Activated T-helper 1 cell treated with anti-CD3 and anti-CD28 coated beads, Interleukin-2, amount 50 U/mL, for 16 hours (primary cell): Measurements from ENCODE around the gene RPS15A.
A peak's percentile ranks its signal among the peaks of the same experiment; 100 is the strongest.
"Not testable (repeated sequence)": the region's sequence is repeated elsewhere in the genome, so short reads cannot be mapped to it uniquely, and the experiment has no call there.

Source experiments
- DNase-seq, 2 donors: peaks; one replicate each; pipeline ENCODE4 v3.0.0-alpha.2; 2020; ENCODE audit warnings: low read depth in 1 of 2, low spot score in 1 of 2

The RPS15A gene

GRCh38 chr16:18797746-18798145, 7.6 kb upstream of the RPS15A start:
- DNase-seq, result no peak

DNA sequence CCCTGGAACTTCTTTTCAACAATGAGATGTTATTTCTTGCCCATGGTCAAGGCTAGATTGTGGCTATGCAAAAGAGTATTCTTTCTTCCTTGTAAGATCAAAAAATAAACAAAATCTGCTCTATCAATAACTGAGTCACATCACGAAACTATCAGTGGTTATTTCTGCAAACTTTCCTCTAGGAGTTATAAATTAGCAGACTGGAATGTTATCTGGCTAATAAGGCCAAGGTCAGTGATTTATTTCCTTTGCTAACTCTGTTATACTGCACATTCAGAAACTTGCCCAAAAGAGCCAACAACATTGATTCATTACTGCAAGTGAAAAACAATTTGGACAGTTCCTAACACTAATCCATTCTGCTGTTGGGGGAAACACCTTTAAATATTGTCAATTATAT, 6.2 kb upstream of the RPS15A start:
- no peak for DNase-seq

- no peak for DNase-seq
Observed at GRCh38 chr16:18792836-18793433, 2.8 kb upstream of the RPS15A start.

DNA sequence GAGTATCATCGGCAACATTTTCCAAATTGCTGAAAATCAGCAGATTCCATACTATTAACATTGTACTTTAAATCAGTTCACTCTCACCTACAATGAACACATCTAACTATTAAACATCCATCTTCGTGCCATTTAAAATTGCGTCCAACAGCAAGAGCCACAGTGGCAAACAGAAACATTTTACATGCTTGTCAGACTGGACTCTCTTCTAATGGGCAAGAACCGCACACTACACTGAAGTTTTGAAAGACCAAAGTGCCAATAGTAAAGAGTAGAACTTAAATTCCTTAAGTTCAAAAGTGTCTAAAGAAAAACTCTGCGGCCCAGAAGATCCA, 652 bp downstream of the RPS15A start:
- no peak for DNase-seq

DNA sequence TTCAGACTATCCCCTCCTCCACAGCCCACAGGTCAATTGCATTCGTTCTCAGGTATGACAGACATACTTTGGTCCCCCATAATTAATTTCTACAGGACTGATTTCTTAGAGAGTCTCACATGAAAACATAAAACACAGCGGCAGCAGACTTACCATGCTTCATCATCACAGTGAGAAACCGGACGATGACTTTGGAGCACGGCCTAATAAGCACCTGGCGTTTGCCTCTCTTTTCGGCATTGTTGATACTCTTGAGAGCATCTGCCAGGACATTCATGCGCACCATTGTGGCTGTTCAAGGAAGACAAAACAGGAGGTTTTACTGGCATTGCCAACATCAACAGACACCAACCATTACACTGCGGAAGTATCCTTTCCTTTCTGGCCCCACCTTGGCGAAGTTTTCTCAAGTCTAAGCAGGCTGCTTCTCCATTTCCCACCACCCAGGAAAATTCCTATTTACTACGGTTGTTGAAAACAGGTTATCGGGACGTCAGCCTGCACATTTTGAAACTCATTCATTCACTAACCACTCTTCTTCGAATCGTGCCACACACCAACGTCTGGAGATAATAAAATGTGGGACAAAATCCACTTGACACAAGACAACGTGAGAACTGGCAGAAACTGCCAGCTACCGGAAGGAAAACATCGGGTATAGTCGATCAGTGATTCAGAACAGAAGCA, 1.2 kb downstream of the RPS15A start:
- DNase-seq, result no peak

DNA sequence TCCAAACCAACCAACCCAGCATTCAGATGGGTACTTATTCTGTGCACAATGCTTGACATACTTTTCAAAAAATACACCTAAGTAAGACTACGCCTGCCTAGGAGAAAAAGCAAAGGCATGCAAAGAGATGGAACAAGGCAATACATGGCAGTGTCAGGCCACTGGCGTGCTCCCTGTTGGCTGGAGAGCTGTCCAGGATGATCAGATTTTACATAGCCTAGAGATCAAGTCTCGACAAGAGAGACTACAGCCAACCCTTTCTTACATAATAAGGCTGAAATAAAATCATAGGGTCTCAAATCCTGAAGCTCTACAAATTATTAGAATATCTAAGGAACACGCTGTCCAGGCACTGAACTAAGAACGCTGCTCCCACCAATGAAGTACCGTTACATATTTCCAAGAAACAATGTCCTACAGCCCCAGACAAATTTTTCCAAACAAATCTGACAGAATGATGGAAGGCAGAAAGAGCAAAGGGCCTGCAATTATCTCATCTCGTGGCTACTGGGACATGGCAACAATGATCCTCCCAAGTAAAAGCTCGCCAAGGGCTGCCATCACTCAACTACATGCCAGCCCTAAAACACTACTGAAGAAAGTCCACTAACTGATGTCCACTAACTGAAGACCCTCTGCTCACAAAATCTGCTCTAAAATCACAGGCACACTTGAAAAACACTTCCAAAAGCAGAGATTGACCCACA, 5.1 kb downstream of the RPS15A start:
- DNase-seq, result no peak

GRCh38 chr16:18783430-18784341, 6.4 kb downstream of the RPS15A start:
- no peak for DNase-seq

DNA sequence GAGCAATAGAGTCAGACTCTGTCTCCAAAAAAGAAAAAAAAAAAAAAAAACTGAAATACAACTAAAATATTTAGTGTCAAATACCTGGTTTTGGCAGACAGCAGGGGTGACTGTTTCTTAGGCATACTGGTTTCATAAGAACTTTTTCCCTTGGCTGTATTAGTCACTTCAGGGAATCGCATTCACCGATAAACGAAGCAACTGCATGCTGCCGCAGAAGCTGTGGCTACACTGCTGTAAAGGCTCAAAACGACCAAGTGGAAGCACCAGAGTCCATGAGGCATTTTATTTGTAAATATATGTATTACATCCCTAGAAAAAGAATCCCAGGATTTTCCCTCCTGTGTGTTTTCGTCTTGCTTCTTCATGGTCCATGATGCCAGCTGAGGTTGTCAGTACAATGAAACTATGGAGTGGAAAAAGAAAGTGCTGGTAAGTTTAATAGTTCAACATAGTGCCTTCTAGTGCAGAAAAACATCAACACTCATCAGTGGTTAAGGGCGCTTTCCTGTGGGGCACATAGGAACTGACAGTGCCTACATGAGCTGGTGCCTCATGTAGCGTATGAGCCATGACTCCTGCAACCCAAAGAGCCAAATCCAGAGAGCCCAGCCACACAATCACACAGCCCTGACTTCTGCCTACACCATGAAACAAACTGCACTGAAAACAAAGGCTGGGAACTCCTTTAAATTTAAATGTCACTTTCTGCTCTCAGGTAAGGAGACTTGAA, 7.3 kb downstream of the RPS15A start:
- DNase-seq, result no peak

GRCh38 chr16:18781232-18781631, 8.9 kb downstream of the RPS15A start:
- not testable (repeated sequence) for DNase-seq

GRCh38 chr16:18780460-18781026, 9.6 kb downstream of the RPS15A start:
- not testable (repeated sequence) for DNase-seq

- not testable (repeated sequence) for DNase-seq
Observed at GRCh38 chr16:18777664-18778063, 12.5 kb downstream of the RPS15A start.

GRCh38 chr16:18776334-18776733, 13.8 kb downstream of the RPS15A start:
- DNase-seq, result not testable (repeated sequence)

- not testable (repeated sequence) for DNase-seq
Observed at GRCh38 chr16:18774651-18775050, 15.5 kb downstream of the RPS15A start.

DNA sequence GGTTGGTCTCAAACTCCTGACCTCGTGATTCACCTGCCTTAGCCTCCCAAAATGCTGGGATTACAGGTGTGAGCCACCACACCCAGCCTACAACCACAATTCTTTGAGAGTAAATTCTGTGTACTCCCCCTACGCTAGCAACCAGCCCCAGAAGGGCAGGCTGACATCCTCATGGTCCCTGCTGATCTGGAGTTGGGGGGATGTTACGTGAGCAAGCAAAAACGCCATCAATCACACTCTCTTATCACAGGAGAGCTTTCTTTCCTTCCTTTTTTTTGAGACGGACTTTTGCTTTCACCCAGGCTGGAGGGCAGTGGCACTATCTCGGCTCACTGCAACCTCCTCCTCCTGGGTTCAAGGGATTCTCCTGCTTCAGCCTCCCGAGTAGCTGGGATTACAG, 18.0 kb downstream of the RPS15A start:
- DNase-seq, result not testable (repeated sequence)

- DNase-seq, result not testable (repeated sequence)
Observed at GRCh38 chr16:18770336-18770962, 19.7 kb downstream of the RPS15A start.

- not testable (repeated sequence) for DNase-seq
Observed at GRCh38 chr16:18767217-18767616, 22.9 kb downstream of the RPS15A start.

DNA sequence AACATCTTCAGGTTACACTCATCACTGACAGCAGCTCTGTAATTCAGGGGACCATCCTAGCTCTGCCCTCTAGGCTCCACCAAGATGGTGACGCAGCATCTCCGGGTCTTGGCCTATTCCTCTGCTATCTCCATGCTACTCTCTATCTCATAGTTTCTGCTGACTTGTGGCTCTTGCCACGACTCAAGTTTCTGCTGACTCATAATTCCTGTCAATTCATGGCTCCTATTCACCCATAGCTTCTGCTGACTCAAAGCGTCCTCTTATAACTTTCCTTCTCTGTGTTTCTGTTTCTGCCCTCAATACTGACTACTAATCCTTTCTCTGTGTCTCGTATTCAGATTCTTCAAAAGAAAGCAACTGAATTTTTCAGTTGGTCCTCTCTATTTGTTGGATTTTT, 27.4 kb downstream of the RPS15A start:
- DNase-seq, result not testable (repeated sequence)

- DNase-seq, result peak; percentile 18 to 23
Observed at GRCh38 chr16:18759598-18760520, 30.3 kb downstream of the RPS15A start.
